ENCODE data around the gene UBE2C. TPM values are rescaled to one million over a fixed set of nuclear protein-coding genes. Genes with fewer than 3 reads are reported as not detected.

UBE2C gene
- total RNA-seq, 1 experiment from 2014 or later = 173 TPM

- CTCF ChIA-PET = no interaction called here
- H3K36me3 ChIP-seq (ENCODE audit: control insufficient read depth, insufficient read depth, low read length) = no peaks in the 10 kb centered on the region
- in situ Hi-C loops (cut with HindIII; ENCODE audit: low pct_unique_long_range_greater_than_20kb, low sequenced_read_pairs) = no loop called here
- TF ChIP-seq POLR2AphosphoS5 (IDR thresholded peaks at IDR 0.05; ENCODE audit: low read depth, low read length) = no peak
- no peak for TF ChIP-seq SIN3A (IDR thresholded peaks at IDR 0.05; ENCODE audit: borderline replicate concordance, insufficient read depth, low read depth, low read length)
- no peak for TF ChIP-seq REST (IDR thresholded peaks at IDR 0.05; ENCODE audit: insufficient read depth in 1 of 2, low read depth in 2 of 2, low read length in 1 of 2)
- no peak for TF ChIP-seq CTCF (IDR thresholded peaks at IDR 0.05)
- TF ChIP-seq TCF7L2 (IDR thresholded peaks at IDR 0.05; ENCODE audit: low read depth, low read length) = no peak
- no peaks in the 10 kb centered on the region for H3K9me3 ChIP-seq (ENCODE audit: control insufficient read depth, insufficient read depth, low read depth, low read length)
- POLR2A ChIA-PET = no interaction called here
- no TSS peak for BruUV-seq (replicated peaks)
- DNase-seq (ENCODE audit: low read depth, low spot score) (no peak), ATAC-seq (no peak)
- H3K4me1 ChIP-seq (ENCODE audit: control insufficient read depth, insufficient read depth, low read length) = peaks cover 2% of the 10 kb centered on the region; the same call in 1 of the 2 replicates
- H3K27me3 ChIP-seq (ENCODE audit: control insufficient read depth, insufficient read depth, low read length) = no peaks in the 10 kb centered on the region
- H3K27ac ChIP-seq (ENCODE audit: low read length) = no peak within 1 kb of the TSS
- no peak within 1 kb of the TSS for H3K4me3 ChIP-seq (ENCODE audit: low read depth in 2 of 2, low read length in 2 of 2)
- intact Hi-C loops (cut with micrococcal nuclease; ENCODE audit: unreplicated experiment) = no loop called here
These were observed 14.7 kb downstream of the UBE2C start, which contains the start of gene TNNC2 for GRCh38 chr20:45827030-45827652. Gene TNNC2, minus strand, starts transcription at chr20:45827312. Its CDS starts 64 bp downstream, at chr20:45827248.

GRCh38 chr20:45827712-45828111, 15.3 kb downstream of the UBE2C start:
- no peak overlapping the region for H3K4me3 ChIP-seq (ENCODE audit: low read depth in 2 of 2, low read length in 2 of 2)
- intact Hi-C loops (cut with micrococcal nuclease; ENCODE audit: unreplicated experiment) = no loop called here
- no peaks in the 10 kb centered on the region for H3K9me3 ChIP-seq (ENCODE audit: control insufficient read depth, insufficient read depth, low read depth, low read length)
- no peaks in the 10 kb centered on the region for H3K27me3 ChIP-seq (ENCODE audit: control insufficient read depth, insufficient read depth, low read length)
- ATAC-seq (no peak), DNase-seq (ENCODE audit: low read depth, low spot score) (no peak)
- ChIA-PET CTCF (no interaction called here), POLR2A (interaction anchor here (0.6 kb wide), 1 partner anchor 58 kb away, joined by 3 read pairs; no protein-coding TSS in a partner anchor)
- no TSS peak for BruUV-seq (replicated peaks)
- H3K4me1 ChIP-seq (ENCODE audit: control insufficient read depth, insufficient read depth, low read length) = peaks cover 2% of the 10 kb centered on the region; the same call in 1 of the 2 replicates
- TF ChIP-seq CTCF (IDR thresholded peaks at IDR 0.05) (no peak), POLR2AphosphoS5 (IDR thresholded peaks at IDR 0.05; ENCODE audit: low read depth, low read length) (no peak), SIN3A (IDR thresholded peaks at IDR 0.05; ENCODE audit: borderline replicate concordance, insufficient read depth, low read depth, low read length) (no peak)
- H3K36me3 ChIP-seq (ENCODE audit: control insufficient read depth, insufficient read depth, low read length) = no peaks in the 10 kb centered on the region
- H3K27ac ChIP-seq (ENCODE audit: low read length) = no peak overlapping the region
- in situ Hi-C loops (cut with HindIII; ENCODE audit: low pct_unique_long_range_greater_than_20kb, low sequenced_read_pairs) = no loop called here
